NOMO-1 treated with DMSO at 0.1 percent for 48 hours (cell line): Measurements from ENCODE around the gene RPS5.
"Not testable (repeated sequence)": the region's sequence is repeated elsewhere in the genome, so short reads cannot be mapped to it uniquely, and the experiment has no call there.

Experiments used
- DNase-seq: peaks from one replicate; lab custom pipeline; 2025; ENCODE audit not compliant: unreplicated experiment; lab: John Stamatoyannopoulos, UW

Gene RPS5

DNA sequence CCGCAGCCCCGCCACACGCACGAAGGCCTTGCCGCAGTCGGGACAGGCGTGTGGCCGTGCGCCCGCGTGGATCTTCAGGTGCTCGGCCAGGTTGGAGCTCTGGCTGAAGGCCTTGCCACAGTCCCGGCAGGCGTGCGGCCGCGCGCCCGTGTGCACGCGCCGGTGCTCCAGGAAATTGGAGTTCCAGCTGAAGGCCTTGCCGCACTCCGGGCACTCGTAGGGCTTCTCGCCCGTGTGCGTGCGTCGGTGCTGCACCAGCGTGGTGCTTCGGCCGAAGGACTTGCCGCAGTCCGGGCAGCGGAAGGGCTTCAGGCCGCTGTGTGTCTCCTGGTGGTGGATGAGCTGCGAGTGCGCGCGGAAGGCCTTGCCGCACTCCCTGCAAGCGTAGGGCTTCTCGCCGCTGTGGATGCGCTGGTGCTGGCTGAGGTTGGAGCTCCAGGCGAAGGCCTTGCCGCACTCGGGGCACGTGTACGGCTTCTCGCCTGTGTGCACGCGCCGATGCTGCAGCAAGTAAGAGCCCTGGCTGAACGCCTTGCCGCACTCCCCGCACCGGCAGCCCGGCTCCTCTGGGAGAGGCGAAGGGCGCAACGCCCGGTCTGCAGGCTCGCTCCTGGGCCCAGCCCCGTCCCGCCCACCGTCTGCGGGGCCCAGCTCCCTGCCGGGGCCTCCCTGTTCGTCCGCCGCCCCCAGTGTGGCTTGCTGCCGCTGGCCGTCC lies 30.1 kb upstream of the RPS5 start:
- no peak for DNase-seq

DNA sequence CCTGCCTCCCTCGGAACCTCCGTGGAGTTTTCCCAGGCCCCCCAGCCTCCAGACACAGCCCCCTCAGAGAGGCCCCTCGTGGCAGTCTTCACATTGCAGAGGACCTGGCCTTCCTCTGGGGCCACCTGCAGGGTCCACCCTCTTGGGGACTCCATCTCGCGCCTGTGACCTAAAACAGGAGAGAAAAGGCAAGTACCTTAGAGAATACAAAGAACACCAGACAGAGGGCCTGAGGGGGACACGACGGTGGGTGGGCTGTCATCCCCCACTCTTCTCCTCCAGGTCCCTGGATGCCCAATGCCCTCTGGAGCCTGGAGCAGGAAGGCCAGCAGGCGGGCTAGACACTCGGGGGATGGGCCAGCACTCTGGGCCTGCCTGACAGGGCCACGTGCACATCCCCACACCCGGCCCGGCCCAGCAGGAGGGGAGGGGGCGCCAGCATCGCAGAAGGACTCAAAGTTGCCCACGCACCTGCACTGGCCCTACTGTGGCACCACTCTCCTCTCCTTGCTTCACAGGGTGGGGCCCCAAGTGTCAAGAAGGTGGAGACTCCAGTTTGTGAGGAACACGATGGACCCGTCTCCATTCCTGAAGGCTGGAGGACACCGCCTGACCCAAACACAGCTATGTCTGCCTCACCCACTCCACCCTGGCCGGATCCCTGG lies 29.5 kb upstream of the RPS5 start:
- DNase-seq: no peak

DNA sequence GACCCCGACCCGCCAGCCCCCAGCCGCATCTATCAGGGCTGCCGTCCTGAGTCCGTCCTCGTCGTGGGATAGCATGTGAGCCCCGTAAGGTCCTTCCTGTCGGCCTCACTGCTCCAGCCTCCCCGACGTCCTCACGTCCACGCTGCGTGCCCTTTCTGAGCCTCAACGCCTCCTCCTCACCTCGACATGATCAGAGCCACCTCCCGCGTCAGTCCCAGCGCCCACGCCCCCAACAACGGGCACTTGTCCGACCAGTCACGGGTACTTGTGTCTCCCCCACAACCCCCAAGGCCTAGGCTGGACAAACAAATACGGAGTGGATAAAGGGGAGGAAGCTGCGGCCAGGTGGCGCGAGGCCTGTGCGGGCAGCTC lies 25.2 kb upstream of the RPS5 start:
- DNase-seq: peak; percentile 48

DNA sequence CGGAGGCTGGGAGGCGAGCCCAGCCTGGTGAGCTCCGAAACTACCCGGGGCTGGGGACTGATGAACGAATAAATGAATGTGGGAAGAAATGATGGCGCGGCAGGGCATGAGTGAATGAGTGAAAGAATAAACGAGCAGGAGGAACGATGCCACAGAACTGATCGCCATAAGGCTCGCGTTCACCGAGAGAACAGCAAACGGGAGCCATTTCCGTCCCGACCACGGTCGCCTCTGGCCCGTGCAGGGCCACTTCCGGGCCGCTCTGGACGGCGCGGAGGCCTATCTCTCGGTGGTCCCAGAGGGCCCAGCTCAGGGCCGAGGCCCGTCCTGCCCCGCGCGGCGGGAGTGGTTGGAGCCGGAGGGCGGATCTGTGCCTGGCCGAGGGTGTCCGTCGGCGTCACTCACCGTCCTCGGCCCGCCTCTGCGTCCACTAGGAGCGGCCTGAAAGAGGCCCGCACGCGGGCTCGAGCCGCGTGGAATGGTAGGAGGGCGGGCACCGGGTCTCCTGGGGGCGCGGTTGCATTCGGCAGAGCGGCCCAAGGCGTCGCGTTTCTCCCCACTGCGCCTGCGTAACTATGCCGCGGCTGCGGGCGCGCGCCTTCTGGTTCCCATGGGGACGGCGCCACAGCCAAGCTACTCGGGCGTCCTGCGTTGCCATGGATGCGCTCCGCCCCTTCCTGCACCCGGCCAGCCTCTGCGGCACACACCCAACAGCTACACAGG lies 24.6 kb upstream of the RPS5 start, which contains the start of gene ZNF497:
Gene ZNF497 (minus strand): TSS at position 480 of the 723 bp plus-strand sequence. CDS start 5,116 bp downstream, outside the sequence.
- peak; percentile 94 for DNase-seq

DNA sequence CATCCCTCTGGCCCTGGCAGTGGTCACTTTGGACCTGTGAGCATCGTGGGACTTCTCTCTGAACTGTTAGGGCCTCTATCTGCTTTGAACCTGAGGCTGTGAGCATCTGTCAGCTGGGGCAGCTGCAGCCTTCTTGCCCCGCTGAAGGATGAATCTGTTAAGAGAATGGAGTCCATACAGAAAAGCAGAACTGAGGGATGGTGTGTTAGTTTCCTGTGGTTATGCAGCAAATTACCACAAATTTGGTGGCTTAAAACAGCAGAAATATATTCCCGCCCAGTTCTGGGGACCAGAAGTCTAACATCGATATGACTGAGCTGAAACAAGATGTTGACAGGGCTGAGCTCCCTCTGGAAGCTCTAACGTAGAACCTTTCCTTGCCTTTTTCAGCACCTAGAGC lies 22.9 kb upstream of the RPS5 start:
- peak; percentile 92 for DNase-seq

DNA sequence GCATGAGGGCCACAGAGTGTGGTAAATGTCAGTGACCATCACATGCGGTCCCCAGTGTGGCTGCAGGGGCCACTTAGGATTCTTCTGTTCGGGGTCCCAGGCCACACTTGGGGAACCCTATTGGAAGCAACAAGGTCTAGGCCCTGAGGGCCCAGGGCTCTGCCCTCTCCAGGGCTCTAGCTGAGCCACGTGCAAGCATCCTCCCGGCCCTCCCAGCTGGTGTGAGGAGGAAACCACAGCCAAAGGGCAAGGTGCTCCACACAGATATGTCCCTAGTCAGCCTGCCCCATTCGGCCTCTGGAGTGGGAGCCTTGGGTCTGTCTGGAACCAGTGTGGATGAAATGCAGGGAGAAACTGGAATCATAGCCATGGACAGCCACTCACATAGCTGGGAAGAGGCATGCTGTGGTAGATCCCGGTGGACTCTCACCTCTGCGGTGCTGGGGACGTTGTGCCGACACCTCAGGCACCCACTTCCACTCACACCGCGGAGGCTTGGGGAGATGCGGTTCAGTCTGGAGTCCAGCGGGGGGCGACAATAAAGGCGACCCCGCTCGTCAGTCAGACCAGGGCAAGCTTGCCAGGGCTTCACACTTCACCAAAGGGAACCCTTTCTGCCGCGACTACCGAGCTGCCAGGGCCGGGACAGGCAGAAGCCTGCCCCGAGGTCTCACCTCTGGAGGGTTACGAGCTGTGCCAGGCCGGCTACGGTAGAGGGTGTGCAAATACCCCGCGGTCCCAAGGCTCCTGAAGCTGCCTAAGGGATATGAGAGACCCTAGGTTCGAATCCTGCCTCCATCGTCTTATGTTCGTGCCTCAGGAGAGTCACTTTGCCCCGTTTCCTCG lies 20.3 kb upstream of the RPS5 start:
- no peak for DNase-seq

DNA sequence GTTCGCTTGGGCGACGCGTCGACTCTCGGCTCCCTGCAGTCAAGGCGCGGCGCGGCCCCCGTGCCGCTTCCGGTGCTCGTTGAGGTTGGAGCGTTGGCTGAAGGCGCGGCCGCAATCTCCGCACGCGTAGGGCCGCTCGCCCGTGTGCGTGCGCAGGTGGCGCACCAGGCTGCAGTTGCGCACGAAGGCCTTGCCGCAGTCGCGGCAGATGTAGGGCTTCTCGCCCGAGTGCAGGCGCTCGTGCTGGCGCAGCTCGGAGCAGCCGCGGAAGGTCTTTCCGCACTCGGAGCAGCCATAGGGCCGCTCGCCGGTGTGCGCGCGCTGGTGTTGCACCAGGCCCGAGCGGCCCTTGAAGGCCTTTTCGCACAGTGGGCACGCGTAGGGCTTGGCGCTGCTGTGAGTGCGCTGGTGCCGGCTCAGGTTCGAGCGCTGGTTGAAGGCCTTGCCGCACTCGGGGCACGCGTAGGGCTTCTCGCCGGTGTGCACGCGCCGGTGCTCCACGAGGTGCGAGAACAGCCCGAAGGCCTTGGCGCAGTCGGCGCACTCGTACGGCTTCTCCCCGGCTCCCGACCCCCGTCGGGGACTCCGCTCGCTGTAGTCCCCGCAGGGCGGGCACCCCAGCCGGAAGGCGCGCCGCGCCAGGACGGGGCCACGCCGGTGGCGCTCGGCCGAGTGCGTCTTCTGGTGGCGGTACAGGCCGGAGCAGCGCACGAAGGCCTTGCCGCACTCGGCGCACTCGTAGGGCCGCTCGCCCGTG lies 19.2 kb upstream of the RPS5 start:
- no peak for DNase-seq

DNA sequence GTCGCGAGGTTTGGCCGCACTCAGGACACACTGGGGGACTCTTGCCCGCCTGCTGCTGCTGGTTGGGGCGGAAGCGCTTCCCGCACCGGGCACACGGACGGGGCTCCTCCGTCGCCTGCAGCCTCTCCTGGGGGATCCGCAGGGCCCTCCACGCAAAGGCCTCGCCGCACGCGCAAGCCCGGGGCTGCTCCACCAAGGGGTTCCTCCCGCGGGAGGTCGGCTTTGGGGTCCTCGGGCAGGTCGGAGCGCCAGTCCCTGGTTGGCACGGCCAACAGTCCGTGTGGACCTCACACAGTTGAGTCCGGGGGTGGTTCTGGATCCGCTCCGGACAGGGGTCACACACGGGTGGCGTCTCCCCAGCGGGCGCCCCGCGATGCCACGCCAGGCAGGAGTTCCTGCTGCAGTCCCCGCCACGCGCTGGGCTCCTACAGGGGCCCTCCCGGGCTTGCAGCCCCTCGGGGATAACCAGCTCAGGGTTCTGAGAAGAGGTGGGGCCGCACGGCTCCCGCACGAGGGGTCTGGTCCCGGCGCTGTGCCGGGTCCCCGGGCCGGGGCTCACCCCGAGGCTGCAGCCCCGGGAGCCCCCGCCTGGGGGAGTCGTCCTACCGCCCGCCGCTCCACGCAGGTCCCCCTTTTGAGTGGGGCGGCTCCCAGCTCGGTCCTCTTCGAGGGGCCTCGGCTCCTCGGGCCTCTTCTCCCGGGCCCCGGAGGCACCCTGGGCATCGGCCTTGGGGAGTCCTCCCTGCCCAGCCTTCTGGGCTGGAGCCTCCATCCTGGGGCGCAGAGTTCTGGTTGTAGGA lies 18.3 kb upstream of the RPS5 start:
- no peak for DNase-seq

DNA sequence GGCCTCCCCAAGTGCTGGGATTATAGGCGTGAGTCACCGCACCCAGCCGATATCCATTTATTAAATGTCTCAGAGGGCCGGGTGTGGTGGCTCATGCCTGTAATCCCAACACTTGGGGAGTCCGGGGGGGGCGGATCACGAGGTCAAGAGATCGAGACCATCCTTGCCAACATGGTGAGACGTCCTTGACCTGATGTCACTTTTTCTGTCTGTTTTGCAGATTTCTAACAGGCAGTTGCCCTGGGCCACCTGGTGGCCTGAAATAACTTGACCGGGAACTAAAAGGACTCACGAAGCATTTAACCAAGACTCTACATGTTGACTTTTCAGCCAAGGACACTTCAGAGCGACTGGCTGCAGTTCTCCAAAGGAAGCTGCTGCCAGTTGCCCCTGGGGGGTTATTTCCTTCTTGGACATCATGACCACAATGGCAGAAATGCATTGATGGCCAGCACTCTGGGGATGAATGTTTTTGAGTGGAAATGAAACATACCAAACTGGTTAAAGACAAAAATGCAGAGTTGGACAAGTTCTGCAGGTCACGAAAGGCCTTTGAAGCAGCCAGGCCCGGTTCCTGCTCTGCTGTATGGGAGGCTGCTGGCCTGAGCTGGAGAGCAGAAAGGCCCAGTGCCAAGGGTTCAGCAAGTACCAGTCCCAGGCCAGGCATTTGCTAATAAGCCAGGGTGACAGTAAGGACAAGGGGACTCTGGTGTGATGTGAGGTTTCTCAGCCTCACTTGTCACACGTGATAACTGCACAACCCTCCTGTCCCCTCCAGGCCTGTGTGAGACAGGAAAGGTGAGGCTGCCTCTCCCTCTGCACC lies 14.5 kb upstream of the RPS5 start:
- DNase-seq: no peak

DNA sequence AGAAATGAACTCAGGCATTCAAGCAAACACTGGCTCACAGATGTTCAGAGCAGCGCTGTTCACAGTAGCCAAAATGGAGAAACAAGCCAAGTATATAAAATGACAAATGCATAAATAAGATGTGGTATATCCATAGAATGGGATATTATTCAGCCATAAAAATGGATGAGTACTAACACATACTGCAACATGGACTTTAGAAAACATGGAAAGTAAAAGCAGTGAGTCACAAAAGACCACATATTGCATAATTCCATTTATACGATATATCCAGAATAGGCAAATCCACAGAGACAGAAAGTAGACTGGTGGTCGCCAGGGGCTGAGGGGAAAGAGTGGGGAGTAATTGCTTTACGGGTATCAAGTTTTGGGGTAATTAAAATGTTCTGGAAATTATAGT lies 12.9 kb upstream of the RPS5 start:
- DNase-seq: peak; percentile 44

DNA sequence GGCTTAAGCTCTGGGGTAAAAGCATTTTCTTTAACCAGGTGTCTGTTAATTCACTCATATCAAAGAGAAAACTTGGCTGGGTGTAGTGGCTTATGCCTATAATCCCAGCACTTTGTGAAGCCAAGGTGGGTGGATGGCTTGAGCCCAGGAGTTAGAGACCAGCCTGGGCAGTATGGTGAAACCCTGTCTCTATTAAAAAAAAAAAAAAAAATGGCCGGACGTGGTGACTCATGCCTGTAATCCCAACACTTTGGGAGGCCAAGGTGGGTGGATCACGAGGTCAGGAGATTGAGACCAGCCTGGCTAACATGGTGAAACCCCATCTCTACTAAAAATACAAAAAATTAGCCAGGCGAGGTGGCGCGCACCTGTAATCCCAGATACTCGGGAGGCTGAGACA lies 10.3 kb upstream of the RPS5 start:
- DNase-seq: not testable (repeated sequence)

DNA sequence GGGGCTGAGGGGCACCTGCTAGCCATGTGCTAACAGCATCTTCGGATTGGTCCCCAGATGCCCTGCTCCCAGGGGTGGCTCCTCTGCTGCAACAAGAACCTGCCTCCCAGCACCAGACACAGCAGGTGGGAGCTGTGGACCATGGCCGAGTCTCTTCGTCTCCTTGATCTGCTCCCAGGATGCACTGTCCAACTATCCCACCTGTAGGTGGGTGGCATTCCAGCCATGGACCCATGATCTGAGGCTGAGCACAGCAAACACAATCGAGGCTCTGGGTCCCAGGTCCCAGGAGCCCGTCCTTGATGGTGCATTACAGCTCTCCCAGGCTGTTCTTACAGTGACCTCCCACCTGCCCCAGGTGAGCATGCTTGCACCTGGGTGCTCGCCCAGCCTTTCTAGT lies 7.8 kb upstream of the RPS5 start:
- DNase-seq: no peak

DNA sequence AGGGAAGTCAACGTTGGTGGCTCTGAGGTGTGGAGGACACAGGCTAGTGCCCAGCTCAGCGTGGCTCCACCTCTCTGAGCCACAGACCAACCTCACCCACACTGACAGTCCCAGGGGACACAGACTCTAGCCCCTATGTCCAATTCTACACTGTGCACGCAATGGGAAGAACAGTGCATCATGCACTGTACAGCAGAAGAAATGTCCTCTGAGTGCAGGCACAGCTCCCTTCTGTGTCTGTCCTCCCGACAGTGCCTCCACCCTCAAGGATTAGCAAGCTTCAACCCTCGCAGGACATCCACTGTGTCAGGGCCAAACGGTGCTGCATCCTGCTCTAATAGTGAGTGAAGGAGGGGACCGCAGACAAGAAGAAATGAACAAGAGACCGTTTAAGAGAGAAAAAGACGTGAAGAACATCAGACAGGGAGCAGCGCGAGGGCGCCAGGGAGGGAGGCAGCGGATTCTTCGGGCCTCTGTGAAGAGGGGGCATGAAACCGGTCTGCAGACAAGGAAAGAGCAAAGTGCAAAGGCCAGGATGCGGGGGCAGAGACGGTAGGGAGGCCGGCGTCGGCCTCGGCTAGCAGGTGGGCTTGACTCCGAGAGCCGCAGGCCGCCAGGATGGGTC lies 6.9 kb upstream of the RPS5 start:
- no peak for DNase-seq

DNA sequence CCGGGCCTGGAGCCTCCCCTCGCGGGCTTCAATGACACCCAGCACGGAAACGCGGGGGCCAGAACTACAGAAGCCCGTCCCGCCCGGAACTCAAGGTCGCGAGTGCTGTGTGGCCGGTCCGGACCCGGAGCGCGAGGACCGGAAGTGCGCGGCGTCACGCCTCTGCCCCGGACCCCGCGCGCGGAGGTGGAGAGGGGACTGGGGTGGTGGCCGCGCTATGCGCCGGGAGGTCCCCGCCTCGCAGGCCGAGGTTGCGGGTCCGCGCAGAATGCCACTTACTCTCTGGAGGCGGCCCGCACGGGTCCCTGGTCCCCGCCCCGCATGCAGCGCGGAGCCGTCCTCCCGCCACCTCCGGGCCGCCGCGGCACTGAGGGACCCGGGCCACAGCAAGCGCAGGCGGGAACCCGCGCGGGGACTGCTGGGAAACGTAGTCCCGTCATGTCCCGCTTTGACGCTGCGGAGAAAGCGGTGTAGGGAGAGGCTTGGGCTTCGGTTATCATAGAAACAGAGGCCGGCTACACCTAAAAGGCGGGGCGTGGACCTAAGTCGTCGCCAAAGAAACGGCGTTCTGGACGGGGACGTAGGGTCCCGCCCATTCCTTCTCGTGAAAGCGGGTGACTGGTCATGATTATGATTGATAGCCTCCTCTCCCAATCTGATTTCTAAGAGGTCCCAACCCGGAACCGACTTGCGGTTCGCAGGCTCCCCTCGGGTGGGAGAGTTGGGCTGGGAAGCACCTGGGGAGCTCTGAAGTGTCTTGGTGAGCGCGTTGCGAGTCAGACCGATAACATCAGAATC lies 6.2 kb upstream of the RPS5 start, which contains the start of gene ZNF837:
Gene ZNF837 (minus strand): TSS at position 369 of the 798 bp plus-strand sequence. CDS start 11,698 bp downstream, outside the sequence.
- peak; percentile 99 for DNase-seq

DNA sequence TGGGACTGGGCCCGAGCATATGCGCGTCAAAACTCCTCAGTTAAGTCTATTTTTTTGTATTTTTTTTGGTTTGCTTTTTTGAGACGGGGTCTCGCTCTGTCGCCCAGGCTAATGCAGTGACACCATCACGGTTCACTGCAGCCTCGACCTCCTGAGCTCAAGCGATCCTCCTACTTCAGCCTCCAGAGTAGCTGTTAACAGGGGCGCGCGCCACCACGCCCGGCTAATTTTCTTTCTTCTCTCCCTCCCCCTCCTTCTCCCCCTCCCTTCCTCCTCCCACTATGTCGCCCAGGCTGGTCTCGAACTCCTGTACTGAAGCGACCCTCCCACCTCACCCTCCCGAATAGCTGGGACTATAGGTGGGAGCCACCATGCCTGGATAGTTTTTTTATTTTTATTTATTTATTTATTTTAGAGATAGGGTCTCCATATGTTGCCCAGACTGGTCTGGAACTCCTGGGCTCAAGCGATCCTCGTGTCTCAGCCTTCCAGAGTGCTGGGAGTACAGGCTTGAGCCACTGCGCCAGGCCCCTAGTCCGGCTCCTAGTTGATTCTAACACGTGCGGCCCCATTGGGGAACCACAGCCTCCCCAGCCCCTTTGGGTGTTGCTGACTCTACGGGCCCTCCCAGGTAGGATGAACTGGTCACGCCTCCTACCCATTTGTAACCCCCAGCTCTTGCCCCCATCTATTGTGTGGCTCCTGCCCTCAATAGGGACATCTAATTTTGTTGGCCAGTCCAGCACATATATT lies 5.4 kb upstream of the RPS5 start:
- no peak for DNase-seq

DNA sequence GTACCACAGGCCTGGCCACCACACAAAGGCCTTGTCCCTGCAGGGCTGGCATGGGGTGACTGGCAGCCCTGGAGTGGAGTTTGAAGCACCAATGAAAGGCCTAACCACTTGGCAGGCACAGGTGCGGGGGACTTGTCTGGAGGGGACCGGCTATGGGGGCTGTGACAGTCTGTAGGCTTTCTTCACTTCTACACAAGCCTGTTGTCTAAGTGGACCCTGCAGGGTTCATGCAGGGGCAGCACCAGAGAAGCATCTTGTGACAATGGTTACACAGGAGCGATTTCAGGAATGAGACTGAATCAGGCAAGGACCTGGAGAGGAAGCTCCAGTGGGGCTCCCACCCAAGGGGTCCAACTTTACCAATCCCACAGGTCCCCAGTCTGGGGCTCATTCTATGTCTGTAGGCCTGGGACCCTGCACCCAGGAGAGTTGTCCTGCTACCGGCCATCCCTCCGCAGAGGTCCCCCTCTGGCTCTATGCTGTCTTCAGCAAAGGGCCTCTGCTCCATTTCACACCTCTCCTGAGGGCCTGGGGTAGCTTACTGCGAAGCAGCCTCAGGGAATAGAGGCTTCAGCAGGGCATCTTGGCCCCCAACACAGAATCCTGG lies 4.0 kb upstream of the RPS5 start:
- DNase-seq: no peak
